HEK293T (cell line): ENCODE results near the gene SERPINB10.

Experiments
- CTCF ChIA-PET: fragments of 350-600 bp; formaldehyde crosslinking; extraction: SDS; loops from one replicate; lab custom pipeline; 2021; ENCODE audit warnings: antibody characterized with exemption, inconsistent platforms; lab: Yijun Ruan, JAX
- POLR2A ChIA-PET: fragments of 350-600 bp; formaldehyde crosslinking; extraction: SDS; loops from one replicate; lab custom pipeline; 2020; ENCODE audit warnings: antibody characterized with exemption, inconsistent platforms; lab: Yijun Ruan, JAX
- DNase-seq: peaks from one replicate; pipeline ENCODE4 v3.0.0; 2012; ENCODE audit warnings: mixed read lengths; ENCODE audit errors: extremely low spot score
- ARNT ChIP-seq: fragments of 450-650 bp; IDR thresholded peaks from 2 replicates; pipeline ENCODE4 v1.6.1; 2017; ENCODE audit warnings: mild to moderate bottlenecking
- BHLHE40 ChIP-seq: fragments of 450-650 bp; IDR thresholded peaks from 2 replicates; pipeline ENCODE4 v1.6.1; 2016; ENCODE audit warnings: mild to moderate bottlenecking, moderate library complexity, borderline replicate concordance
- CTBP1 ChIP-seq: fragments of 450-650 bp; IDR thresholded peaks from 2 replicates; pipeline ENCODE4 v1.6.1; 2016; ENCODE audit warnings: borderline replicate concordance
- ELF4 ChIP-seq: fragments of 450-650 bp; IDR thresholded peaks from 2 replicates; pipeline ENCODE4 v1.6.1; 2017; ENCODE audit warnings: antibody characterized with exemption
- FOXA1 ChIP-seq: fragments of 450-650 bp; IDR thresholded peaks from 2 replicates; pipeline ENCODE4 v1.6.1; 2016; ENCODE audit warnings: mild to moderate bottlenecking
- FOXK2 ChIP-seq: fragments of 450-650 bp; IDR thresholded peaks from 2 replicates; pipeline ENCODE4 v1.6.1; 2016; ENCODE audit warnings: mild to moderate bottlenecking
- FOXM1 ChIP-seq: fragments of 450-650 bp; IDR thresholded peaks from 2 replicates; pipeline ENCODE4 v1.6.1; 2017; ENCODE audit warnings: mild to moderate bottlenecking, borderline replicate concordance
- HDGF ChIP-seq: fragments of 450-650 bp; IDR thresholded peaks from 2 replicates; pipeline ENCODE4 v1.6.1; 2017; ENCODE audit warnings: antibody characterized with exemption, borderline replicate concordance
- L3MBTL2 ChIP-seq: fragments of 450-650 bp; conservative IDR thresholded peaks from 2 replicates; pipeline ENCODE4 v1.6.1; 2016; ENCODE audit warnings: mild to moderate bottlenecking
- LEF1 ChIP-seq: fragments of 450-650 bp; IDR thresholded peaks from 2 replicates; pipeline ENCODE4 v1.6.1; 2017; ENCODE audit warnings: mild to moderate bottlenecking, borderline replicate concordance
- NFRKB ChIP-seq: fragments of 450-650 bp; IDR thresholded peaks from 2 replicates; pipeline ENCODE4 v1.6.1; 2016; ENCODE audit warnings: mild to moderate bottlenecking, moderate library complexity
- PKNOX1 ChIP-seq: fragments of 450-650 bp; IDR thresholded peaks from 2 replicates; pipeline ENCODE4 v1.6.1; 2016
- SP1 ChIP-seq: fragments of 450-650 bp; IDR thresholded peaks from 2 replicates; pipeline ENCODE4 v1.6.1; 2017
- SUZ12 ChIP-seq: fragments of 450-650 bp; IDR thresholded peaks from 2 replicates; pipeline ENCODE4 v1.6.1; 2016; ENCODE audit warnings: mild to moderate bottlenecking
- TARDBP ChIP-seq: fragments of 450-650 bp; IDR thresholded peaks from 2 replicates; pipeline ENCODE4 v1.6.1; 2016
- ZNF384 ChIP-seq: fragments of 450-650 bp; IDR thresholded peaks from 2 replicates; pipeline ENCODE4 v1.6.1; 2016

The SERPINB10 gene

GRCh38 chr18:63894106-63894772, 13.5 kb upstream of the SERPINB10 start:
- ChIA-PET CTCF (no interaction called here), POLR2A (no interaction called here)
- TF ChIP-seq CTBP1, result no peak
- no peak for TF ChIP-seq ARNT
- TF ChIP-seq ZNF384, result no peak
- no peak for DNase-seq

- TF ChIP-seq PKNOX1 (no peak), FOXK2 (no peak), TARDBP (no peak), BHLHE40 (no peak), CTBP1 (no peak), FOXA1 (no peak), NFRKB (no peak), SUZ12 (no peak), ARNT (no peak), ZNF384 (no peak), FOXM1 (no peak)
- CTCF ChIA-PET, result no interaction called here
- no peak for DNase-seq
- POLR2A ChIA-PET, result no interaction called here
Measured at GRCh38 chr18:63895190-63895589, 12.6 kb upstream of the SERPINB10 start.

GRCh38 chr18:63897072-63897471, 10.7 kb upstream of the SERPINB10 start:
- no peak for DNase-seq
- ChIA-PET POLR2A (no interaction called here), CTCF (no interaction called here)
- no peak for TF ChIP-seq CTBP1
- no peak for TF ChIP-seq ELF4
- no peak for TF ChIP-seq LEF1
- no peak for TF ChIP-seq ARNT
- no peak for TF ChIP-seq TARDBP
- no peak for TF ChIP-seq NFRKB
- no peak for TF ChIP-seq SP1
- TF ChIP-seq HDGF, result no peak
- TF ChIP-seq BHLHE40, result no peak

GRCh38 chr18:63899206-63899605, 8.6 kb upstream of the SERPINB10 start:
- CTCF ChIA-PET, result no interaction called here

GRCh38 chr18:63903851-63904570, 3.7 kb upstream of the SERPINB10 start:
- POLR2A ChIA-PET, result no interaction called here
- no peak for DNase-seq

More at GRCh38 chr18:63899206-63899605, 8.6 kb upstream of the SERPINB10 start:
- POLR2A ChIA-PET, result no interaction called here
- DNase-seq, result no peak
- TF ChIP-seq ARNT (no peak), PKNOX1 (no peak), BHLHE40 (no peak), FOXM1 (no peak), SP1 (no peak), L3MBTL2 (no peak), ELF4 (no peak), FOXA1 (no peak), ZNF384 (no peak), FOXK2 (no peak), NFRKB (no peak), SUZ12 (no peak), HDGF (no peak), CTBP1 (no peak), TARDBP (no peak), LEF1 (no peak)

GRCh38 chr18:63904694-63905093, 3.1 kb upstream of the SERPINB10 start:
- ChIA-PET POLR2A (no interaction called here), CTCF (no interaction called here)
- DNase-seq, result no peak
- no peak for TF ChIP-seq ZNF384
- TF ChIP-seq FOXK2, result no peak
- no peak for TF ChIP-seq TARDBP
- TF ChIP-seq ELF4, result no peak
- no peak for TF ChIP-seq LEF1
- TF ChIP-seq FOXM1, result no peak
- no peak for TF ChIP-seq FOXA1
- no peak for TF ChIP-seq SP1
- no peak for TF ChIP-seq CTBP1

More at GRCh38 chr18:63903851-63904570, 3.7 kb upstream of the SERPINB10 start:
- no peak for TF ChIP-seq FOXK2
- TF ChIP-seq LEF1, result no peak
- no peak for TF ChIP-seq CTBP1
- TF ChIP-seq BHLHE40, result no peak
- no peak for TF ChIP-seq ELF4
- TF ChIP-seq ARNT, result no peak
- no peak for TF ChIP-seq FOXA1
- TF ChIP-seq SP1, result no peak
- TF ChIP-seq NFRKB, result no peak
- TF ChIP-seq TARDBP, result no peak
- no peak for TF ChIP-seq HDGF
- no peak for TF ChIP-seq PKNOX1
- TF ChIP-seq ZNF384, result no peak
- TF ChIP-seq SUZ12, result no peak
- CTCF ChIA-PET, result no interaction called here

GRCh38 chr18:63905361-63905760, 2.4 kb upstream of the SERPINB10 start:
- ChIA-PET CTCF (no interaction called here), POLR2A (no interaction called here)
- DNase-seq, result no peak
- TF ChIP-seq ARNT, result no peak
- TF ChIP-seq TARDBP, result no peak
- no peak for TF ChIP-seq SP1
- TF ChIP-seq L3MBTL2, result no peak
- TF ChIP-seq ZNF384, result no peak
- no peak for TF ChIP-seq SUZ12
- no peak for TF ChIP-seq CTBP1
- TF ChIP-seq ELF4, result no peak
- no peak for TF ChIP-seq LEF1
- TF ChIP-seq NFRKB, result no peak
- TF ChIP-seq FOXA1, result no peak
- no peak for TF ChIP-seq FOXK2
- no peak for TF ChIP-seq FOXM1
- no peak for TF ChIP-seq PKNOX1
